Skin of body (tissue), 1 donor: ENCODE results near the gene KRTAP4-16. TPM values are rescaled to one million over a fixed set of nuclear protein-coding genes. Genes with fewer than 3 reads are reported as not detected.

Experiments
- total RNA-seq: library from RNA; depleted of rRNA; stranded (reverse); fragments of >200 nt; gene quantifications from one replicate; pipeline ENCODE4 v1.2.3, GENCODE V29; 2014

KRTAP4-16 gene
- total RNA-seq, 1 donor from 2014 or later: not detected

Other genes with a start within 250 kb of the KRTAP4-16 start
- gene KRT12, start 235.0 kb downstream of the KRTAP4-16 start, total RNA-seq: 0.10 TPM
- gene KRT20, start 217.0 kb downstream of the KRTAP4-16 start, total RNA-seq: 0.39 TPM
- 107 TPM for gene KRT23, start 164.6 kb downstream of the KRTAP4-16 start, total RNA-seq
- 6.4 TPM for gene KRT39, start 135.3 kb downstream of the KRTAP4-16 start, total RNA-seq
- gene KRT40, start 117.9 kb downstream of the KRTAP4-16 start, total RNA-seq: 7.7 TPM
- gene KRTAP3-3, start 108.0 kb downstream of the KRTAP4-16 start, total RNA-seq: 1.5 TPM
- gene KRTAP3-2, start 102.3 kb downstream of the KRTAP4-16 start, total RNA-seq: 2.3 TPM
- 5.3 TPM for gene KRTAP3-1, start 93.1 kb downstream of the KRTAP4-16 start, total RNA-seq
- 14.1 TPM for gene KRTAP1-5, start 75.0 kb downstream of the KRTAP4-16 start, total RNA-seq
- gene KRTAP1-4, start 72.0 kb downstream of the KRTAP4-16 start, total RNA-seq: not detected
- 12.2 TPM for gene KRTAP1-3, start 67.3 kb downstream of the KRTAP4-16 start, total RNA-seq
- gene KRTAP1-1, start 60.8 kb downstream of the KRTAP4-16 start, total RNA-seq: 7.5 TPM
- 3.4 TPM for gene KRTAP2-1, start 54.9 kb downstream of the KRTAP4-16 start, total RNA-seq
- 6.5 TPM for gene KRTAP2-2, start 47.0 kb downstream of the KRTAP4-16 start, total RNA-seq
- gene KRTAP2-3, start 42.1 kb downstream of the KRTAP4-16 start, total RNA-seq: 0.30 TPM
- 3.3 TPM for gene KRTAP2-4, start 36.3 kb downstream of the KRTAP4-16 start, total RNA-seq
- 11.4 TPM for gene KRTAP4-7, start 18.1 kb downstream of the KRTAP4-16 start, total RNA-seq
- 3.1 TPM for gene KRTAP4-8, start 4.1 kb downstream of the KRTAP4-16 start, total RNA-seq
- gene KRTAP4-9, start 3.2 kb upstream of the KRTAP4-16 start, total RNA-seq: 5.2 TPM
- gene KRTAP4-11, start 16.2 kb upstream of the KRTAP4-16 start, total RNA-seq: 0.79 TPM
- 0.89 TPM for gene KRTAP4-12, start 22.0 kb upstream of the KRTAP4-16 start, total RNA-seq
- gene KRTAP4-6, start 38.3 kb upstream of the KRTAP4-16 start, total RNA-seq: 4.0 TPM
- gene KRTAP4-5, start 47.6 kb upstream of the KRTAP4-16 start, total RNA-seq: 1.3 TPM
- gene KRTAP4-4, start 58.5 kb upstream of the KRTAP4-16 start, total RNA-seq: 2.2 TPM
- gene KRTAP4-3, start 66.0 kb upstream of the KRTAP4-16 start, total RNA-seq: 2.0 TPM
- 1.1 TPM for gene KRTAP4-2, start 76.0 kb upstream of the KRTAP4-16 start, total RNA-seq
- 3.6 TPM for gene KRTAP4-1, start 82.7 kb upstream of the KRTAP4-16 start, total RNA-seq
- gene KRTAP9-1, start 87.7 kb upstream of the KRTAP4-16 start, total RNA-seq: not detected
- 6.3 TPM for gene KRTAP9-2, start 124.4 kb upstream of the KRTAP4-16 start, total RNA-seq
- gene KRTAP9-3, start 130.2 kb upstream of the KRTAP4-16 start, total RNA-seq: 7.3 TPM
- gene KRTAP9-8, start 135.8 kb upstream of the KRTAP4-16 start, total RNA-seq: 8.5 TPM
- gene KRTAP9-4, start 147.5 kb upstream of the KRTAP4-16 start, total RNA-seq: 6.5 TPM
- 2.6 TPM for gene KRTAP9-9, start 153.2 kb upstream of the KRTAP4-16 start, total RNA-seq
- gene KRTAP9-6, start 163.2 kb upstream of the KRTAP4-16 start, total RNA-seq: not detected
- gene KRTAP9-7, start 173.5 kb upstream of the KRTAP4-16 start, total RNA-seq: not detected
- gene KRTAP29-1, start 200.6 kb upstream of the KRTAP4-16 start, total RNA-seq: 0.39 TPM
- 4.5 TPM for gene KRTAP16-1, start 207.1 kb upstream of the KRTAP4-16 start, total RNA-seq
- gene KRTAP17-1, start 213.5 kb upstream of the KRTAP4-16 start, total RNA-seq: 7.9 TPM
- gene KRT33A, start 248.6 kb upstream of the KRTAP4-16 start, total RNA-seq: 22.0 TPM